ENCODE results near the gene ADCY5.
"Not testable (repeated sequence)": the region's sequence is repeated elsewhere in the genome, so short reads cannot be mapped to it uniquely, and the experiment has no call there.

ADCY5 gene

DNA sequence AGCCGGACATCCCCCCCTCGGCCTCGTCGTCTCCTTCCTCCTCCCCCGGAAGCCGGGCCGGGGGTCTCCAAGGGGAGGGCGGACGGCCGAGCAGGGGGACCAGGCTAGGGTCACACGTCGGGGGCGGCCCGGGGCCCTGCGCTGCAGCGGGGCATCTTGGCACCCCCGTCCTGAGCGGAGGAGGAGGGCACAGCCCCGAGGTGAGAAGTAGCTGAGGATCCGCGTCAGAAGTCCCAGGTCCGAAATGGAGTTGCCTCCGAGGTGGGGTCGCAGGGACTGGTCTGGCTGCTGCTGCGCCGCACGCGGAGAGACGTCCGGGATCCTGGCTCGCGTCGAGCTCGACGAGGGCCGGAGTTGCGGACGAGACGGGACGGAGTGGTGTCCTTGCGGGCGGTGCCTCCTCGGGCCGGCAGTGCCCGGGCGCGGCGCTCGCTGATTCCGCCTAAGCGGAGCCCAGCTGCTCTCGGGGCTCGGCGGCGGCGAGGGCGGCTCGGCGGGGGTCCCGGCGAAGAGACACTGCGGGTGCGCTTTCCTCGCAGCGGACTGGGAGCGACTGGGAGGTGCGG lies at the start of gene ADCY5:
TSS of gene ADCY5 (minus strand) at position 555 of the 566 bp plus-strand sequence. CDS start at position 10, 545 bp downstream.
- H3K9ac ChIP-seq (ENCODE audit: low read length): peak within 1 kb of the TSS; percentile 56
- H3K27me3 ChIP-seq (ENCODE audit: control insufficient read depth, insufficient read depth, low read length): no peaks in the 10 kb centered on the region
- H3K36me3 ChIP-seq (ENCODE audit: control insufficient read depth, insufficient read depth, low read length): no peaks in the 10 kb centered on the region
- H3K4me1 ChIP-seq (ENCODE audit: control insufficient read depth, insufficient read depth, low read length): peaks cover 3% of the 10 kb centered on the region
- peak within 1 kb of the TSS; percentile 87 for H3K27ac ChIP-seq (ENCODE audit: low read depth, low read length)
- peak within 1 kb of the TSS; percentile 83 for H3K4me3 ChIP-seq (ENCODE audit: low read length)

DNA sequence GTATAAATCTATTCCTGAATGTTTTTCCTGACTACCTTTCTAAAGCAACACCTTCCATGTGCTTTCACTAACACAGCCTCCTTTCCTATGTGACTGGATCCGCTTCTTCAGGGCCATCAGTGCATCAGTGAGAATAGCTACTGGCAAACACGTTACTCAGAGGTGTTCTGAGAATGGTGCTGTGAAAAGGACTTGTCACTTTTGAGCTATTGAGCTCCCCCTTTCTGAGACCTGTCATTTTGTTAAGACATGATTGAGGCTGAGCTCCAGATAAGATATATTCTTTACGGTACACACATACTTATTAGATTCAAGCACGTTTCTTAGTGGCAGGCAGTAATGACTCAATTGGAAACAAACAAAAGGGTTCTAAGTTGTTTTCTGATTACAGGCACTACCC lies 45.0 kb upstream of the ADCY5 start:
- no peak overlapping the region for H3K9ac ChIP-seq (ENCODE audit: low read length)
- no peak overlapping the region for H3K4me3 ChIP-seq (ENCODE audit: low read length)
- peaks cover 5% of the 10 kb centered on the region for H3K36me3 ChIP-seq (ENCODE audit: control insufficient read depth, insufficient read depth, low read length)
- no peaks in the 10 kb centered on the region for H3K27me3 ChIP-seq (ENCODE audit: control insufficient read depth, insufficient read depth, low read length)
- peaks cover 16% of the 10 kb centered on the region for H3K4me1 ChIP-seq (ENCODE audit: control insufficient read depth, insufficient read depth, low read length)
- no peak overlapping the region for H3K27ac ChIP-seq (ENCODE audit: low read depth, low read length)

DNA sequence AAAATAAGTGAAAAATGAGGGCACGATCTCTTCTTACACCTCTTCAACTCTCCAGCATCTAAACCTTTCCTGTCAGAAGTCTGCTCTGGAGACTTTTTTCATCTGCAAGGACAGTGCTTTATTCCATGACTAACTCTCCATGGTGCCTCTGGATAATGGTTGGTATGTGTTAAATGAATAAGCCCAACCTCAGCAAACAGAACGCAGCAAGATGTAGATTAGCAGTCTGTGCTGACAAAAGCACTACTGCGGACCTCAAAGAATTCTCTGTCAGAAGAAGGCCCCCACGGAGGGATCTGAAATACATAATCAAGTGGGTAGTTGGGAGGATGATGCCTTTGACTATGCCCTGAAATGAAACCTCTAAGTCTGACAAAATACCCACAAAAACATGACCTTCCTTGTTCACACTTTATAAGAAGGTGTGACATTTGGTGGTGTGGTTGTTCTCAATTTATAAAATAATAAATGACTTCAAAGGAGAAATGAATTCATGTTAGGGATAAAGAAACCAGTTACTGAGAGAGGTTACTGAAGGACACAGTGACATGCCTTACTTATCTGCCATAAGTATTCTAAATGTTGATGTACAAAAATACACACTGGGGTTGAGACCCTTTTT lies 43.2 kb upstream of the ADCY5 start:
- Histone ChIP-seq H3K36me3 (ENCODE audit: control insufficient read depth, insufficient read depth, low read length) (peaks cover 5% of the 10 kb centered on the region), H3K27ac (ENCODE audit: low read depth, low read length) (no peak overlapping the region), H3K9ac (ENCODE audit: low read length) (no peak overlapping the region), H3K4me1 (ENCODE audit: control insufficient read depth, insufficient read depth, low read length) (no peaks in the 10 kb centered on the region), H3K27me3 (ENCODE audit: control insufficient read depth, insufficient read depth, low read length) (no peaks in the 10 kb centered on the region), H3K4me3 (ENCODE audit: low read length) (no peak overlapping the region)

DNA sequence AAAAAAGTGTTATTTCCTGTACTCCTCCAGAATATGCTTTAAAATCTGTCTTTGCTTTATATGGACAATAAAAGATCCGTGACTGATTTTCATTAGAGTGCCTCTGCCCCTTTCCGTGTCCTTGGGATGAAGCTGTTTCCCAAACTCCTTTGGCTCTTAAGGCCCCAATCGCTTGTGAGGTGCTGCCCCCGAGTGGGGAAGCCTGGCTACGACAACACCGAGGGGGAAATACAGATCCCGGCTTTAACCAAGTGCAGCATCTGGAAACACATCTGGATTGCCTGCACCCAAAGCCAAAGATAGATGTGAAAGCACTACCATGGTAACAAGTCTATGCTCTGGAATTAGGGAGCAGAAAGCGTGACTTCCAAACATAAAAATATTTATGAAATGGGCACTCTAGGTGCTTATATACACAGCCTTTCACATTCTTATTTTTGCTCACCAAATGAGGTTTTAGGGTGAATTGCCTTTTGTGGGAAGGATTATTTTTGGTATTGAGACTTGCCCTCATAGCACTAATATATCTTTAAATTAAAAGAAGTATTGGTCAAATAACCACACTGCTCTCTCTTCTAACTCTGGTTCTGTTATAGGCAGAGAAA lies 40.6 kb upstream of the ADCY5 start:
- Histone ChIP-seq H3K4me1 (ENCODE audit: control insufficient read depth, insufficient read depth, low read length) (no peaks in the 10 kb centered on the region), H3K27me3 (ENCODE audit: control insufficient read depth, insufficient read depth, low read length) (no peaks in the 10 kb centered on the region), H3K27ac (ENCODE audit: low read depth, low read length) (no peak overlapping the region), H3K9ac (ENCODE audit: low read length) (no peak overlapping the region), H3K4me3 (ENCODE audit: low read length) (no peak overlapping the region), H3K36me3 (ENCODE audit: control insufficient read depth, insufficient read depth, low read length) (peaks cover 5% of the 10 kb centered on the region)

DNA sequence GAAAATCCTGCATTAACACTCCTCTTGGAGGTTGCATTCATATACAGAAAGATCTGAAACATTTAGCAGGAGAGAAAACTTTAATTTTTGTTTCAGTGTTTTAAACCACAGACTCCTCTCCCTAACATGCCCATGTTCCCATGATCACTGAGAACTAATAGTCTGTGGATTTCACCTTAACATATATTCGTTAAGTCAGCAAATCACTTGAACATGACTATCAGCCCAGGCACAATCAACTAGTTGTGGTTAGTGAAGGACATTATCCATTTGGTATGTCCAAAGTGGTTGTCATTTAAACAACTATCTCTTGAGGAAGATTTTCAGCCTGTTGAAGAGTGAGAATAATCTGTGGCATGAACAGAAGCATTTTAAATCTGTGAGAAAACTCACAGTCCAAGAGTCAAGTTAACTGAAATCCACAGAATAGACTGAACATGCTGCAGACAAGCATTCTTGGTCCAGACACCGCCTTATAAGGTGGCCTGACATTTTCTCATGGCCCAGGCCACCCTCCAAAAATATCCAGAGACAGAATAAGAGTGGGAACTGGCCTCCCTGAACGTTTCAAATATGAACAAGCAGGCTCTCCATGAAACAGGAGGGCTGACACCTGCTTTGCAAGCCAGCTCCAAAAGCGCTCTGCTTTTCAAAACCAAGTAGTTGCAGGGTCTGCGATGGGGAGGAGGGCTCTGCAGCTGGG lies 39.9 kb upstream of the ADCY5 start:
- Histone ChIP-seq H3K4me1 (ENCODE audit: control insufficient read depth, insufficient read depth, low read length) (no peaks in the 10 kb centered on the region), H3K9ac (ENCODE audit: low read length) (no peak overlapping the region), H3K4me3 (ENCODE audit: low read length) (no peak overlapping the region), H3K36me3 (ENCODE audit: control insufficient read depth, insufficient read depth, low read length) (peaks cover 2% of the 10 kb centered on the region), H3K27ac (ENCODE audit: low read depth, low read length) (peak overlapping the region; percentile 11), H3K27me3 (ENCODE audit: control insufficient read depth, insufficient read depth, low read length) (no peaks in the 10 kb centered on the region)

DNA sequence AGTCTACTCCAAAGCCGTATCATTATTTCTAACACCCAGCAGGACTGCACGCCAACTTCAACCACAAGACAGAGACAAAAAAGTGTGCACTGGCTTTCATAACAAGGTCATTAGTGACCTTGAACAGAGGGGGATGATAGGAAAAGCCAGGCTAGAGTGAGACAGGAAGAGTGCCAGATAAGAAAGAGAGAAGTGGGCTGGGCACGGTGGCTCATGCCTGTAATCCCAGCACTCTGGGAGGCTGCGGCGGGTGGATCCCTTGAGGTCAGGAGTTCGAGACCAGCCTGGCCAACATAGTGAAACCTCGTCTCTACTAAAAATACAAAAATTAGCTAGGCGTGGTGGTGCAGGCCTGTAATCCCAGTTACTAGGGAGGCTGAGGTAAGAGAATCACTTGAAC lies 38.2 kb upstream of the ADCY5 start:
- H3K9ac ChIP-seq (ENCODE audit: low read length); H3K4me1 ChIP-seq (ENCODE audit: control insufficient read depth, insufficient read depth, low read length); H3K27ac ChIP-seq (ENCODE audit: low read depth, low read length); H3K4me3 ChIP-seq (ENCODE audit: low read length); H3K27me3 ChIP-seq (ENCODE audit: control insufficient read depth, insufficient read depth, low read length); H3K36me3 ChIP-seq (ENCODE audit: control insufficient read depth, insufficient read depth, low read length): not testable (repeated sequence)

DNA sequence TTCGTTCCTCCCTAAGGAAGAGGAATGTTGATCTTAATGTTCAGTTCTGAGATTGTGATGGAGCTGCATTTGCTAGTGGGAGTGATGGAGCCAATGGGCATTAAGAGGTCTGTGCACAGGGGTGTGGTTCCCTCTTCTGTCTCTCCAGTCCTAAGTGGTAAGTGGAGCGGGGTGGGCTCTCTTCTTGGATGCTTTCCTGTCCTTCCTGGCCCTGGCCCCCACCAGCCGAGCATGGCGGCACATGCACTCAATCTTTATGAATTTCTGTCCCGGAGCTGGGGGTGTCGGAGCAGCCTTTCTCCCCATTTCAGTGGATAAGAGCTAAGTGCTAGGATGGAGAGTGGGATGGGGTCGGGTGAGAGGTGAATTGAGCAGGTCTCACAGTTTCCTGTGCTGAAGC lies 37.6 kb upstream of the ADCY5 start:
- Histone ChIP-seq H3K4me1 (ENCODE audit: control insufficient read depth, insufficient read depth, low read length) (no peaks in the 10 kb centered on the region), H3K4me3 (ENCODE audit: low read length) (no peak overlapping the region), H3K27ac (ENCODE audit: low read depth, low read length) (no peak overlapping the region), H3K27me3 (ENCODE audit: control insufficient read depth, insufficient read depth, low read length) (no peaks in the 10 kb centered on the region), H3K9ac (ENCODE audit: low read length) (no peak overlapping the region), H3K36me3 (ENCODE audit: control insufficient read depth, insufficient read depth, low read length) (peaks cover 2% of the 10 kb centered on the region)

DNA sequence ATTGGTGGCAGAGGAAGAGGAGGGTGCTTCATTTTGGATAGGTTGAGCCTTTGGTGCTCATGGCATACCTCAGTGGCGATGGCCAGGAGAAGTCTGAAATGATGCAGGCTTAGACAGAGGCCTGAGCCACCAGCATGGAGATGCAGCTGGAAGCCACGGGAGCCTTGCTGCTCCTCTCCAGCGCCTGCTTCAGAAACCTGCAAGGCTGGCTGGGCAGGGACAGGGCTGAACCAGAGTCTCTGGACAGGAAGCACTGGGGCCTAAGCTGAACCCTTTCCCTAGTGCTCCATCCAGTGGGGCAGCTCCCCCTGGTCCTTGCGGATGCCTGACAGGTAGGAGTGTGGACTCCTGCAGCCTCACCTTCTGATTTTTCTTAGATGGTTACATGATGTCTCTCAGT lies 36.7 kb upstream of the ADCY5 start:
- no peaks in the 10 kb centered on the region for H3K27me3 ChIP-seq (ENCODE audit: control insufficient read depth, insufficient read depth, low read length)
- no peaks in the 10 kb centered on the region for H3K4me1 ChIP-seq (ENCODE audit: control insufficient read depth, insufficient read depth, low read length)
- no peak overlapping the region for H3K9ac ChIP-seq (ENCODE audit: low read length)
- H3K36me3 ChIP-seq (ENCODE audit: control insufficient read depth, insufficient read depth, low read length): peaks cover 2% of the 10 kb centered on the region
- no peak overlapping the region for H3K4me3 ChIP-seq (ENCODE audit: low read length)
- no peak overlapping the region for H3K27ac ChIP-seq (ENCODE audit: low read depth, low read length)

DNA sequence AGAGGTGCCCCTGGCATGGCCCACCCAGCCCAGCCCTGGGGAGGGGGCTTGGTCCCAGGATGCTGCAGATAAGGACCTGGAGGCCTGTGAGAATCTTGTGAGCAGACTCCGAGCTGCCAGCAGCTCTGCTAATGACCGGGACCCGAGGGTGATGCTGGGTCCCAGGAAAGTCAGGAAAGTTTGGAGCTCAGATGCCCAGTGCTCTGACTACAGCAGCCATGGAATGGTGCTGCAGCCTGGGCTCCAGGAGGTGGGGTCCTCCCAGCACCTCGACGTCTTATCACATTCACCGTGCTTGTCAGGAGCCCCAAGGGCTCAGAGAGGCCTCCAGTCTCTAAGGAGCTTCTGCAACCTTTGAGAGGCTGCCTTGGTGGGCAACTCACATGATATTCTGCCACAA lies 34.3 kb upstream of the ADCY5 start:
- Histone ChIP-seq H3K4me1 (ENCODE audit: control insufficient read depth, insufficient read depth, low read length) (no peaks in the 10 kb centered on the region), H3K27ac (ENCODE audit: low read depth, low read length) (no peak overlapping the region), H3K9ac (ENCODE audit: low read length) (no peak overlapping the region), H3K36me3 (ENCODE audit: control insufficient read depth, insufficient read depth, low read length) (no peaks in the 10 kb centered on the region), H3K4me3 (ENCODE audit: low read length) (no peak overlapping the region), H3K27me3 (ENCODE audit: control insufficient read depth, insufficient read depth, low read length) (no peaks in the 10 kb centered on the region)

DNA sequence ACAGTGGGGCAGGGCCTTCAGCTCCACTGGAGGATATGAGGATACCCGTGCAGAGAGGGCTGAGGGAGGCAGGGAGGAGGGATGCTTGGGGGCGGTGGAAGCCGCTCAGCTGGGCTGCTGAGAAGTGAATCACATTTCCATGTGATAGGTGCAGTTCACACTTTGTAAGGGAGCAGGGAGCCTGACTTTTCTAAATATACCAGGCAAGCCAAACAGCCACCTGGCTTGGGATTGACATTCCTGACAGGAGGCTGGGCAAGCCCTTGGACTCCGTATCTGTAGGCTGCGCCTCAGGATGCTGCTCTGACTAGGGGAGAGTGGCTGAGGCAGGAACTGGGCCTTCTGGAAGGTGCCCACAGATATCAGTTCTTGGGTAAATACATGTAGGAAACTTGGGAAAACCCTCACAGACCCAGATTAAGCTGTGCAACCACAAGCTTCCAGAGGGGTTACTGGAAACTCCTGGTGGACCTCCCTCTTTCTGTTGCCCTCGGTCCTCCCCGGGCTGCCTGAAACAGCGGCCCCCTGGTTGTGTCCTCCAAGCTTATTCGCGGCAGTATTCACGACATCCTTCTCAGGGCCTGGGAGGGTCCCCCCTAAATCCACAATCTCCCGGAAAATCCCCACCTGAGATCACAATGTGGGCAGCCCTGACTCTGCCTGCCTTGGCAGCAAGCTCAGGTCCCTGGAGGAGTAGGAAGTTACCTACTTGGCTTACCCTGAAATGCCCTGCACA lies 33.0 kb upstream of the ADCY5 start:
- no peaks in the 10 kb centered on the region for H3K36me3 ChIP-seq (ENCODE audit: control insufficient read depth, insufficient read depth, low read length)
- no peaks in the 10 kb centered on the region for H3K4me1 ChIP-seq (ENCODE audit: control insufficient read depth, insufficient read depth, low read length)
- no peak overlapping the region for H3K9ac ChIP-seq (ENCODE audit: low read length)
- no peaks in the 10 kb centered on the region for H3K27me3 ChIP-seq (ENCODE audit: control insufficient read depth, insufficient read depth, low read length)
- no peak overlapping the region for H3K4me3 ChIP-seq (ENCODE audit: low read length)
- H3K27ac ChIP-seq (ENCODE audit: low read depth, low read length): no peak overlapping the region

DNA sequence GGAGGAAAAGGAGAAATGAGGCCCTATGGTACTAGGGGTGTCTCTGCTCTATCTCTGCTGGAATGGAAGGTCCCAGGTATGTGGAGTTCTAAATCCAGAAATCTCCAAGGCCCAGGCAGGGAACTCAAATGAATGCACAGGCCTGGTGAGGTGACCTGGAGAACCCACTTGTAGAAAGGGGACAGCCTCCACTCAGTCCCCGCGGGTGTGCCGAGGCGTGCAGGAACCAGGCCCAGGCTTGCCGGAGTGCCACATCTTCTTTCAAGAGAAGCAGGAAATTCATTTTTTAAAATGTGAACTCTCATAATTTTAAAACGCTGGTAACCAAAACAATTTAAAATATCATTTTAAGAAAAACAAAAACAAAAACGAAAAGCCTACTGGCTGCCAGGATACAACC lies 32.2 kb upstream of the ADCY5 start:
- no peaks in the 10 kb centered on the region for H3K27me3 ChIP-seq (ENCODE audit: control insufficient read depth, insufficient read depth, low read length)
- H3K9ac ChIP-seq (ENCODE audit: low read length): no peak overlapping the region
- H3K36me3 ChIP-seq (ENCODE audit: control insufficient read depth, insufficient read depth, low read length): no peaks in the 10 kb centered on the region
- no peak overlapping the region for H3K4me3 ChIP-seq (ENCODE audit: low read length)
- H3K27ac ChIP-seq (ENCODE audit: low read depth, low read length): no peak overlapping the region
- no peaks in the 10 kb centered on the region for H3K4me1 ChIP-seq (ENCODE audit: control insufficient read depth, insufficient read depth, low read length)

DNA sequence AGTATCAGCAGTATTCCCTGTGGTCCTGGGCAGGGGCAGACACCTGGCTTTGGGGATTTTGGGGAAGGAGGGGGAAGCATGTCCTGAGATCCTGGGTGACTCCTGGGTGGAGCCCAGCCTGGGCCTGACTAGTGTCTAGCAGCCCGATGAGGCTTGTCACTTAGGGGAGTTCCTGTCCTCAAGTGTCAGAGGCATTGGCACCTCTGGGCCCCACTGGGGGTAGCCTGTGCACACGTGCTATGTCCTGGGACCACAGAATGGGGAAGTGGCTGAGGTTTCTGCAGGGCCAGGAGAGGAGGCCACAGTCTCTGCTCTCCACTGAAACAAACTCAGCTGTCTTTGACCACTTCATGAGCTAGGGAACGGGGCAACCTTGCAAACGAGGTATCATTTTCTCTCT lies 31.5 kb upstream of the ADCY5 start:
- no peak overlapping the region for H3K27ac ChIP-seq (ENCODE audit: low read depth, low read length)
- no peak overlapping the region for H3K4me3 ChIP-seq (ENCODE audit: low read length)
- no peaks in the 10 kb centered on the region for H3K27me3 ChIP-seq (ENCODE audit: control insufficient read depth, insufficient read depth, low read length)
- H3K36me3 ChIP-seq (ENCODE audit: control insufficient read depth, insufficient read depth, low read length): no peaks in the 10 kb centered on the region
- H3K4me1 ChIP-seq (ENCODE audit: control insufficient read depth, insufficient read depth, low read length): no peaks in the 10 kb centered on the region
- no peak overlapping the region for H3K9ac ChIP-seq (ENCODE audit: low read length)
